Ishikawa (cell line): Measurements from ENCODE around the gene SLC25A26.

Experiments used
- CEBPB ChIP-seq: IDR thresholded peaks from 2 replicates; pipeline ENCODE4 v1.6.1; 2012
- CREB1 ChIP-seq: IDR thresholded peaks from 2 replicates; pipeline ENCODE4 v1.6.1; 2012; ENCODE audit warnings: low read depth
- EGR1 ChIP-seq: IDR thresholded peaks from 2 replicates; pipeline ENCODE4 v1.6.1; 2012
- EP300 ChIP-seq: IDR thresholded peaks from 2 replicates; pipeline ENCODE4 v1.6.1; 2012; ENCODE audit warnings: borderline replicate concordance
- FOXM1 ChIP-seq: IDR thresholded peaks from 2 replicates; pipeline ENCODE4 v1.6.1; 2012; ENCODE audit warnings: low read depth, borderline replicate concordance
- NFIC ChIP-seq: IDR thresholded peaks from 2 replicates; pipeline ENCODE4 v1.6.1; 2012
- RAD21 ChIP-seq: IDR thresholded peaks from 2 replicates; pipeline ENCODE4 v1.6.1; 2012; ENCODE audit warnings: low read depth
- TAF1 ChIP-seq: IDR thresholded peaks from 2 replicates; pipeline ENCODE4 v1.6.1; 2012; ENCODE audit warnings: low read depth, mild to moderate bottlenecking
- TCF12 ChIP-seq: IDR thresholded peaks from 2 replicates; pipeline ENCODE4 v1.6.1; 2012; ENCODE audit warnings: low read depth
- TEAD4 ChIP-seq: IDR thresholded peaks from 2 replicates; pipeline ENCODE4 v1.6.1; 2012
- YY1 ChIP-seq: IDR thresholded peaks from 2 replicates; pipeline ENCODE4 v1.6.1; 2012; ENCODE audit warnings: low read depth
- ZBTB7A ChIP-seq: IDR thresholded peaks from 2 replicates; pipeline ENCODE4 v1.6.1; 2012; ENCODE audit warnings: low read depth
- TF ChIP-seq, protein P1 (sequence below): IDR thresholded peaks from 2 replicates; pipeline ENCODE4 v1.6.1; 2012
- TF ChIP-seq, protein P2 (sequence below): IDR thresholded peaks from 2 replicates; pipeline ENCODE4 v1.6.1; 2012; ENCODE audit warnings: low read depth, mild to moderate bottlenecking
- TF ChIP-seq, protein P3 (sequence below): IDR thresholded peaks from 2 replicates; pipeline ENCODE4 v1.6.1; 2012

Gene SLC25A26

DNA sequence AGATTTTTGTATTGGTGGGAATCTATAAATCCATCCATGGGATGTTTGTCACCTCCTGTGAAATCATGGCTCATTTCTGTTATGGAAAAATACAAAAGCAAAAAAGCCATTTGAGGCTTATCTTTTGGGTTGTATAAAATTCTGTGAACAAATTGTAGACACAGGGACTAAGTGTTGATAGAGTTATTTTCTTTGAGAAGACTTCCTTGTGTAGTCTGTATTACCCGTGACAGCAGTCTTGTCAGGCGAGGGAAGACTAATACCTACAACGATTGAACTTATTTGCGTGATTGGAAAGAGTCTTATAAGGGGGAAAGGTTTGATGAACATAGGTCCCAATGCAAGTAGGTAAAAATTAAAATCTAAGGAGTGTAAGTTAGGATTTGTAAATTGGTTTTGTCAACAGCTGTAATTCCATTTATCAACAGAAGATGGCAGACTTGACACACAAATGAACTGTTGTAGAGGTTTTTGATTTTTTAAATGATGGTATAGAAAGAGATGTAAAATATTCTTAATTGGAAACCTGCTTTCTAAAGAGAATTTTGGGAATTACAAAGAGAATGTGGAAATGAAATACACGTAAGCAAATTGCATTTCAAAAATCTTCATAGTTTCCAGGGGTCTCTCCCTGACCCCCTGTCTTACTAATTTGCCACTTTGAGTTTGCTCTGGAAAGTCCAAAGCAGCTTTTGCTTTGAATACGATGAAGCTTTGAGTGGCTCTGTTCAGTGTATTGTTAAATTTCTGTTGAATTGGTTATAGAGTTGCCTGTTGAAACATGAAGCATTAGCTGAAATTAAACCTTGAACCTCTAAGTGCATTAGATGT is 33.2 kb downstream of the SLC25A26 start:
- TF ChIP-seq TCF12 (no peak), RAD21 (peak; percentile 38), YY1 (no peak), CEBPB (no peak), EGR1 (no peak), FOXM1 (no peak)

DNA sequence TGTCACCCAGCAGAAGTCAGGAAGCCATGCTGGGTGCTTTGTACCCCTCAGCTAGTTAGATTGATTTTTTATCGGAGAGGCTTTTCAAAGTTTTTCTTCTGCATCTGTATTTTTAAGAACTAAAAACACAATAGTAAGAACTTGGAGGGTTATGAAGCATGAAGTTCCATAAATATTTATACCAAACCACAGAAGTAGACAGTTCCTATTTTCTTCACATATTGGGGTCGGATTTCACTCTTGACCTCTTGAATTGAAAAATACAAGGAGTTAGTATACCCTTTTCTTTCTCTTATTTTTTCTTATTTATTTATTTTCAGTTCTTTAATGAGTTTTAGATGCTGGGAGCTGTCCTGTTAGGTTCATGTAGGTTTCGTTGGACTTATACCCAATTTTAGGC is 35.1 kb downstream of the SLC25A26 start:
- TF ChIP-seq TCF12, result no peak
- TF ChIP-seq EP300, result no peak
- TF ChIP-seq NFIC, result no peak
- TF ChIP-seq, protein P1, sequence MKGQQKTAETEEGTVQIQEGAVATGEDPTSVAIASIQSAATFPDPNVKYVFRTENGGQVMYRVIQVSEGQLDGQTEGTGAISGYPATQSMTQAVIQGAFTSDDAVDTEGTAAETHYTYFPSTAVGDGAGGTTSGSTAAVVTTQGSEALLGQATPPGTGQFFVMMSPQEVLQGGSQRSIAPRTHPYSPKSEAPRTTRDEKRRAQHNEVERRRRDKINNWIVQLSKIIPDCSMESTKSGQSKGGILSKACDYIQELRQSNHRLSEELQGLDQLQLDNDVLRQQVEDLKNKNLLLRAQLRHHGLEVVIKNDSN, result no peak
- no peak for TF ChIP-seq RAD21
- TF ChIP-seq YY1, result no peak
- TF ChIP-seq EGR1, result no peak
- TF ChIP-seq TEAD4, result no peak
- TF ChIP-seq, protein P2, sequence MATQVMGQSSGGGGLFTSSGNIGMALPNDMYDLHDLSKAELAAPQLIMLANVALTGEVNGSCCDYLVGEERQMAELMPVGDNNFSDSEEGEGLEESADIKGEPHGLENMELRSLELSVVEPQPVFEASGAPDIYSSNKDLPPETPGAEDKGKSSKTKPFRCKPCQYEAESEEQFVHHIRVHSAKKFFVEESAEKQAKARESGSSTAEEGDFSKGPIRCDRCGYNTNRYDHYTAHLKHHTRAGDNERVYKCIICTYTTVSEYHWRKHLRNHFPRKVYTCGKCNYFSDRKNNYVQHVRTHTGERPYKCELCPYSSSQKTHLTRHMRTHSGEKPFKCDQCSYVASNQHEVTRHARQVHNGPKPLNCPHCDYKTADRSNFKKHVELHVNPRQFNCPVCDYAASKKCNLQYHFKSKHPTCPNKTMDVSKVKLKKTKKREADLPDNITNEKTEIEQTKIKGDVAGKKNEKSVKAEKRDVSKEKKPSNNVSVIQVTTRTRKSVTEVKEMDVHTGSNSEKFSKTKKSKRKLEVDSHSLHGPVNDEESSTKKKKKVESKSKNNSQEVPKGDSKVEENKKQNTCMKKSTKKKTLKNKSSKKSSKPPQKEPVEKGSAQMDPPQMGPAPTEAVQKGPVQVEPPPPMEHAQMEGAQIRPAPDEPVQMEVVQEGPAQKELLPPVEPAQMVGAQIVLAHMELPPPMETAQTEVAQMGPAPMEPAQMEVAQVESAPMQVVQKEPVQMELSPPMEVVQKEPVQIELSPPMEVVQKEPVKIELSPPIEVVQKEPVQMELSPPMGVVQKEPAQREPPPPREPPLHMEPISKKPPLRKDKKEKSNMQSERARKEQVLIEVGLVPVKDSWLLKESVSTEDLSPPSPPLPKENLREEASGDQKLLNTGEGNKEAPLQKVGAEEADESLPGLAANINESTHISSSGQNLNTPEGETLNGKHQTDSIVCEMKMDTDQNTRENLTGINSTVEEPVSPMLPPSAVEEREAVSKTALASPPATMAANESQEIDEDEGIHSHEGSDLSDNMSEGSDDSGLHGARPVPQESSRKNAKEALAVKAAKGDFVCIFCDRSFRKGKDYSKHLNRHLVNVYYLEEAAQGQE, result no peak
- TF ChIP-seq CREB1, result no peak
- no peak for TF ChIP-seq ZBTB7A
- TF ChIP-seq CEBPB, result no peak
- TF ChIP-seq FOXM1, result no peak
- no peak for TF ChIP-seq TAF1
- TF ChIP-seq, protein P3, sequence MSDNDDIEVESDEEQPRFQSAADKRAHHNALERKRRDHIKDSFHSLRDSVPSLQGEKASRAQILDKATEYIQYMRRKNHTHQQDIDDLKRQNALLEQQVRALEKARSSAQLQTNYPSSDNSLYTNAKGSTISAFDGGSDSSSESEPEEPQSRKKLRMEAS, result no peak

DNA sequence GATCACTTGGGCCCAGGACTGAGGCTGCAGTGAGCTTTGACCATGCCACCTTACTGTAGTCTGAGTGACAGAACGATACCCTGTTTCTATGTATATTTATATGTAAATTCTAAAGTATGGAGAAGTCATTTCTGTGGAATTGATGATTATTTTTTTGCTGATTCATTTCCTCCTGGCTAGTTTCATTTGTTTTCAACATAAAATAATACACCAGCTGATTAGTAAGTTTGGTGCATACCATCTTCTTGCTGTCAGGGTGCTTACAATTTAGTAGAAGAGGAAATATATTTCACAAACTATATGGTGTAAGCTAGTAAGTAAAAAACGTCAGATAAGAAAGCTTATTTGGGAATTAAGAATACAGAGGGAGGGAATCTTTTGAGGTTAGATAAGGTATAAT is 36.0 kb downstream of the SLC25A26 start:
- TF ChIP-seq CREB1 (no peak), TEAD4 (no peak), TCF12 (no peak), ZBTB7A (no peak), EP300 (no peak), CEBPB (no peak), RAD21 (no peak), EGR1 (no peak), FOXM1 (no peak), NFIC (no peak), TAF1 (no peak), YY1 (no peak)
- TF ChIP-seq, protein P2, result no peak
- TF ChIP-seq, protein P3, result no peak
- TF ChIP-seq, protein P1, result no peak

DNA sequence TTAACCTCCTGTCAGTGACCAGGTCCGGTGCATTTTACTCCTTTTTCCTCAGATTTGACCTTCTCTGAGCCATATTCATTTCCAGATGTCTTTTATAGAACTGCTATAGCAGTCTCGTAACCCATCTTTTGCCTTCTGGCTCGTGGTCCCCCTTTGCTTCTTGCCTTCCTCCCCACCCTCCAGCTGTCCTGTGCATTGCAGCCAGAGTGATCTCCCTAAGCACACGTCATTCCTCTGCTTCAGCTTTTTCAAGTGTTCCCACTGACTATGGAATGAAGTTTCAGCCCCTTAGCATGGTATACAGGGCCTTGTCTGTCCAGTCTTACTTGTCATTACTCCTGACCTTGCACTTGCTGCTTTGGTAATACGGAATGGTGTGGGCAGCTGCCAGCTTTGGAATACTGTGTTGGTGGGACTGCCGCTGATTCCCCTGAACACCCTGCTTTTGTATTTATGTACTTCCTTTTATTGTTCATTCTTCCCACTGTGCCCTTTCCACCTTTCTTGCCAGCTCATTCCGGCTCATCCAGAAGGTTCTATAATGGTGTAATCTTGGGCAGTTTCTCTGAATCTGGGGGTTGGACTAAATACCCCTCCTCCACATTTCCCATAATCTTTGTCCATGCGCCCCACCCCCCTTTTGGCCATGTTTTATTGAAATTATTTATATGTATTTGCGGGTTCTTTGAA is 38.9 kb downstream of the SLC25A26 start:
- TF ChIP-seq ZBTB7A (no peak), TCF12 (no peak), TEAD4 (no peak), YY1 (no peak), FOXM1 (no peak), TAF1 (no peak)
- TF ChIP-seq, protein P2, result no peak
- TF ChIP-seq, protein P1, result no peak
- TF ChIP-seq, protein P3, result no peak
